SHP77 treated with DMSO at 0.1 percent for 48 hours (cell line): ENCODE data around the gene NPY5R.

Experiments
- DNase-seq: peaks from one replicate; lab custom pipeline; 2025; lab: John Stamatoyannopoulos, UW

NPY5R gene

DNA sequence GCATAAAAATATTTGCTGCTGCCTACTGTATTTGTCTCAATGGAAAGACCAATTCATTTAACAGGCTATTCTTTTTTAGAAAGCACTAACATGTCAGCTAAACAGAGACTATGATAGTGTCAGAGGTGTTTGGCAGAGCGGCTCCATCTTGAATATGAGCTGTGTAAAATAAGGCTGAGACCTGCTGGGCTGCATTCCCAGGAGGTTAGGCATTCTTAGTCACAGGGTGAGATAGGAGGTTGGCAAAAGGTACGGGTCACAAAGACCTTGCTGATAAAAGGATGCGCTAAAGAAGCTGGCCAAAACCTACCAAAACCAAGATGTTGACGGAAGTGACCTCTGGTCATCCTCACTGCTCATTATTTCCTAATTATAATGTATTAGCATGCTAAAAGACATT, 41.8 kb downstream of the NPY5R start:
- no peak for DNase-seq

GRCh38 chr4:163391756-163392155, 48.1 kb downstream of the NPY5R start:
- DNase-seq, result no peak

DNA sequence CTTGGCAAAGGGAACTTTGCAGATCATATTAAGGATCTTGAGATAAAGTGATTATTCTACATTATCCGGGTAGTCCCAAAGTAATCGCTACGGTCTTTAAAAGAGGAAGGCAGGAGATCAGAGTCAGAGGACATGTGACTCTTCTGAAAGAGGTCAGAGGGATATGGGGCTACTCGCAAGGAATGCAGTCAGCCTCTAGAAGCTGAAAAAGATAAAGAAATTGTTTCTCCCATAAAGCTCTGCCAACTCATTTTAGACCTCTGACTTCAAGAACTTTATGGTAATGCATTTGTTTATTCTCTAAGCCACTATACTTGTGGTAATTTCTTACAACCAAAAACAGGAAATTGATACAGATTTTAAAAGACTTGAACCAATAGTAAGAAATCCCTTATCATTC, 48.6 kb downstream of the NPY5R start:
- DNase-seq, result no peak

DNA sequence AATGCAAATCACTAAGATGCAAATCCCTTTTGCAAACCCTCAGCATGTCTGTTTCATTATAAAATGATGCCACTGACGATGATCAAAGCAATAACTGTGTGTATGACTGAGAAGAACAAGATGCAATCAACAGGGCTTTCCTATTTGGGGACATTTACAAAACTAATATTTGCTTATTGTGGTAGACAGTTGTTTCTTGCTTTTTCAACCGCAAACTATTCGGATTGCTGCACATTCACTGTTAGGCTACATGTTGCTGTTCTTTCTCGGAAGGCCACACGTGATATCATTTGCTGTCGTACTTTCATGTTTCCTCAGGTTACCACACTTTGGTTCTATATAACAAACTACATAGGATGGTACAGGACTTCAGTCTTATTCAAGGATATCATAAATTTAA, 49.8 kb downstream of the NPY5R start:
- DNase-seq, result no peak

DNA sequence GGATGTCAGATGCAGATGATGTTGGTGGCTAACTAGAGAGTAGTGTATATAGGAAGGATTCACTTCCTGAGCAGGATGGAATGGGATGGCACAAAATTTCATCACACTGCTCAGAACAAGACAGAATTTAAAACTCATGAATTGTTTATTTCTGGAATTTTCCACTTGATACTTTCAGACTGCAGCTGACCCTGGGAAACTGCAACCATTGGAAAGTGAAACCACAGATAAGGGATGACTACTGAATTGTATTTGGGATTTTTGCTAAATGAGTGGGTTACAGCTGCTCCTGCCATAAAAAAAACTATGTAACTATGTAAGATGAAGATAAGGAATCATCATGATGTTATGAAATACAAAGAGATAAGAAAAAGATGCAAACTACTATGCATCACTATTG, 51.4 kb downstream of the NPY5R start:
- no peak for DNase-seq

DNA sequence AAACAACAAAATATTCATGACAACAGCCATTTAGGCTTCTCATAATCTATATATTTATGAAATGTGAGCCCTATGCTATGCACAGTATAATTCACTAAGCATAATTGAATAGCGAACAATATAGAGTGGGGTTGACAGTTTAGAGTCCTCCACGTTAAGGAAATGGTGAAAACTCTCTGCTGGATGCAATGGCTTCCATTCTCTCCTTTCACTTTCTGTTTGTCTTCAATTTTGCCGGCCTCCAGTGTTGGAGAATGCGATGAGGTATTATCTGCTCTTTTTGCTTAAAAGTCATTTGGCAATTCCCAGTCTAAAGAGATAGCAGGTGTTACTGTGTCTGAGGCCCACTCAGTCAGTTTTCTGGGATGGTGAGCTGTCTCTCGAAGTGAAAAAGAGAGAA, 52.1 kb downstream of the NPY5R start:
- DNase-seq, result no peak

GRCh38 chr4:163398238-163398637, 54.5 kb downstream of the NPY5R start:
- DNase-seq, result no peak

DNA sequence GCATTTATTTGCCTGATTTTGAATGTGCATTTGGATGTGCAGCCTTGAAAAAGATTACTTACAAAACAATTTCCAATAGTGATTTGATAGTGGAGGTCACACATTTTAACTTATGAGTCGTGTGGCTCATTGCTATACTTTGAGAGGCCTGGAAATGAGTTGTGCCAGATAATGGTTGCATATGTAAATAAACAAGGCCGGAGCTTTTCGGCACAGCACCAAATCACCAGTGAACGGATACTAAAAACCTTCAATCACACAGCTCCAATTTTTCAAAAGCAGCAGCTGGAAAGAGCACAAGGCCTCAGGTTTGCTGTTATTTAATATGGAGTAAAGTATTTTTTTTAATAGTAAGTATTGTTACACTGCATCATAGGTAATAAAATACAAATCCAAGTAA, 57.2 kb downstream of the NPY5R start:
- DNase-seq, result no peak
